Activated naive CD8-positive, alpha-beta T cell treated with anti-CD3 and anti-CD28 coated beads for 36 hours (primary cell): ENCODE results near the gene SPAG16. TPM values are rescaled to one million over a fixed set of nuclear protein-coding genes. Genes with fewer than 3 reads are reported as not detected.

Source experiments
- DNase-seq: peaks from one replicate; pipeline ENCODE4 v3.0.0; 2021
- H3K27ac Mint-ChIP-seq: one replicate; pipeline ENCODE4 v1.8.0; 2022; ENCODE audit warnings: mild to moderate bottlenecking, moderate library complexity, mixed read lengths
- H3K27me3 Mint-ChIP-seq: one replicate; pipeline ENCODE4 v1.8.0; 2022; ENCODE audit warnings: mild to moderate bottlenecking, mixed read lengths
- H3K36me3 Mint-ChIP-seq: one replicate; pipeline ENCODE4 v1.8.0; 2021; ENCODE audit warnings: mild to moderate bottlenecking, mixed read lengths
- H3K4me1 Mint-ChIP-seq: one replicate; pipeline ENCODE4 v1.8.0; 2021; ENCODE audit warnings: mixed read lengths
- H3K4me3 Mint-ChIP-seq: one replicate; pipeline ENCODE4 v1.8.0; 2022; ENCODE audit warnings: mild to moderate bottlenecking, moderate library complexity, mixed read lengths
- H3K9me3 Mint-ChIP-seq: one replicate; pipeline ENCODE4 v1.8.0; 2022; ENCODE audit warnings: mixed read lengths
- total RNA-seq, 2 experiments: library from RNA; stranded (reverse); gene quantifications; one replicate each; pipeline ENCODE4 v1.2.3, GENCODE V29; 2021

Gene SPAG16
- 10 to 100 TPM in 1 of 2 experiments, 1 to 10 TPM in 1; 9.9 to 11.6 TPM for total RNA-seq

- Mint-ChIP-seq H3K27me3 (no peaks in the 10 kb centered on the region), H3K4me3 (peak within 1 kb of the TSS; percentile 93), H3K36me3 (no peaks in the 10 kb centered on the region), H3K9me3 (no peaks in the 10 kb centered on the region), H3K27ac (peak within 1 kb of the TSS; percentile 86), H3K4me1 (peaks cover 25% of the 10 kb centered on the region)
- DNase-seq = peak; percentile 97
Measured at GRCh38 chr2:213284105-213285090, at the start of gene SPAG16. Gene SPAG16, plus strand, starts transcription at chr2:213284464.

GRCh38 chr2:213234641-213235040, 49.6 kb upstream of the SPAG16 start:
- Mint-ChIP-seq H3K27me3 (peaks cover 30% of the 10 kb centered on the region), H3K4me3 (no peak overlapping the region), H3K36me3 (no peaks in the 10 kb centered on the region), H3K9me3 (no peaks in the 10 kb centered on the region), H3K4me1 (peaks cover 36% of the 10 kb centered on the region), H3K27ac (peak overlapping the region; percentile 17)
- no peak for DNase-seq

- H3K4me1 Mint-ChIP-seq = peaks cover 36% of the 10 kb centered on the region
- peaks cover 30% of the 10 kb centered on the region for H3K27me3 Mint-ChIP-seq
- no peak for DNase-seq
- H3K27ac Mint-ChIP-seq = no peak overlapping the region
- no peaks in the 10 kb centered on the region for H3K36me3 Mint-ChIP-seq
- no peaks in the 10 kb centered on the region for H3K9me3 Mint-ChIP-seq
- H3K4me3 Mint-ChIP-seq = no peak overlapping the region
Measured at GRCh38 chr2:213235741-213236140, 48.5 kb upstream of the SPAG16 start.

GRCh38 chr2:213237251-213237650, 47.0 kb upstream of the SPAG16 start:
- no peak overlapping the region for H3K4me3 Mint-ChIP-seq
- DNase-seq = no peak
- peak overlapping the region; percentile 16 for H3K27ac Mint-ChIP-seq
- H3K4me1 Mint-ChIP-seq = peaks cover 39% of the 10 kb centered on the region
- H3K27me3 Mint-ChIP-seq = peaks cover 30% of the 10 kb centered on the region
- H3K36me3 Mint-ChIP-seq = no peaks in the 10 kb centered on the region
- H3K9me3 Mint-ChIP-seq = no peaks in the 10 kb centered on the region

GRCh38 chr2:213237787-213238186, 46.5 kb upstream of the SPAG16 start:
- Mint-ChIP-seq H3K27ac (peak overlapping the region; percentile 77), H3K27me3 (peaks cover 29% of the 10 kb centered on the region), H3K4me1 (peaks cover 38% of the 10 kb centered on the region), H3K9me3 (no peaks in the 10 kb centered on the region), H3K36me3 (no peaks in the 10 kb centered on the region), H3K4me3 (peak overlapping the region; percentile 63)
- DNase-seq = no peak

- Mint-ChIP-seq H3K9me3 (no peaks in the 10 kb centered on the region), H3K27ac (peak overlapping the region; percentile 82), H3K36me3 (no peaks in the 10 kb centered on the region), H3K4me3 (peak overlapping the region; percentile 72), H3K4me1 (peaks cover 34% of the 10 kb centered on the region), H3K27me3 (peaks cover 30% of the 10 kb centered on the region)
- DNase-seq = no peak
Measured at GRCh38 chr2:213238753-213239495, 45.3 kb upstream of the SPAG16 start.

GRCh38 chr2:213241817-213242216, 42.4 kb upstream of the SPAG16 start:
- peaks cover 26% of the 10 kb centered on the region for H3K4me1 Mint-ChIP-seq
- DNase-seq = no peak
- H3K27me3 Mint-ChIP-seq = peaks cover 23% of the 10 kb centered on the region
- H3K9me3 Mint-ChIP-seq = no peaks in the 10 kb centered on the region
- peak overlapping the region; percentile 36 for H3K27ac Mint-ChIP-seq
- no peak overlapping the region for H3K4me3 Mint-ChIP-seq
- no peaks in the 10 kb centered on the region for H3K36me3 Mint-ChIP-seq

DNA sequence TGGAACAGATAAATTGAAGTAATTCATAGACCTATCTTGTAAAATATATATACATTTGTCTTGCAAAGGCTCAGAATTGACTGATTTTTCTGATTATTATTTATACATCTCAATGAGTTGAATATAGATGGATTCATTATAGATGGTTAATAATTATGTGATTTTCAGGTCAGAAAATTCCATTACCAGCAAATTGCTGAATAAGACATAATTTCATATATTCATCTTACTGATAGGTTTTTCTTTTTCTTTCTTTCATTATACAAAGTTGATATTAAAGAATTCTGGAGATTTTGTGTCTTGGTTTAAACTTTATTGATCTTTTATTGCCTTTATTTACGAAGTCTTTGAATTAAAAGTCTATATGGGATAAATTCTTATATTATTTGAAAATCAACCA, 41.6 kb upstream of the SPAG16 start:
- H3K4me1 Mint-ChIP-seq = peaks cover 24% of the 10 kb centered on the region
- no peak overlapping the region for H3K4me3 Mint-ChIP-seq
- peaks cover 19% of the 10 kb centered on the region for H3K27me3 Mint-ChIP-seq
- H3K27ac Mint-ChIP-seq = no peak overlapping the region
- no peaks in the 10 kb centered on the region for H3K36me3 Mint-ChIP-seq
- DNase-seq = no peak
- H3K9me3 Mint-ChIP-seq = no peaks in the 10 kb centered on the region

GRCh38 chr2:213243189-213244044, 40.8 kb upstream of the SPAG16 start:
- peaks cover 15% of the 10 kb centered on the region for H3K27me3 Mint-ChIP-seq
- H3K36me3 Mint-ChIP-seq = no peaks in the 10 kb centered on the region
- peaks cover 24% of the 10 kb centered on the region for H3K4me1 Mint-ChIP-seq
- peak overlapping the region; percentile 45 for H3K27ac Mint-ChIP-seq
- no peak for DNase-seq
- H3K4me3 Mint-ChIP-seq = peak overlapping the region; percentile 72
- no peaks in the 10 kb centered on the region for H3K9me3 Mint-ChIP-seq

GRCh38 chr2:213246497-213247281, 37.6 kb upstream of the SPAG16 start:
- no peaks in the 10 kb centered on the region for H3K36me3 Mint-ChIP-seq
- no peak overlapping the region for H3K4me3 Mint-ChIP-seq
- DNase-seq = peak; percentile 47
- H3K27me3 Mint-ChIP-seq = peaks cover 4% of the 10 kb centered on the region
- H3K27ac Mint-ChIP-seq = no peak overlapping the region
- peaks cover 12% of the 10 kb centered on the region for H3K4me1 Mint-ChIP-seq
- no peaks in the 10 kb centered on the region for H3K9me3 Mint-ChIP-seq

DNA sequence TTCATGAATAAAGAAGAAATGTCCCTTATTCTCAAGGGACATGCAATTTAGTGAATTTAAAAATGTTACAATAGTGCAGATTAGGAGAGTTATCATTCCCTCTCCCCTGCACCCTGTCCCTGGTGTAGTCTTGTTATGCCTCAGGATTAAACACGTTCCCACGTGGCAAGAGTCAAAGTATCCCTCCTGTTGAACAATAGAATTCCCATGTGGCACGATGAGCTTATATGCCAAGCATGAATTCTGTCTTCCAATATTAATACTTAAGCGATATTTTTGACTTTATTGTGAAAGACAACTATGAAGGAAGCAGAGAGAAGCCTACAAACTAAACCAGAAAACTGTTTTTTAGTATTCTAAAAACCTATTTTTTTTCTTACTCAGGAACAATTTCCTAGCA, 36.7 kb upstream of the SPAG16 start:
- no peak for DNase-seq
- H3K27ac Mint-ChIP-seq = no peak overlapping the region
- no peaks in the 10 kb centered on the region for H3K9me3 Mint-ChIP-seq
- H3K27me3 Mint-ChIP-seq = peaks cover 7% of the 10 kb centered on the region
- H3K4me1 Mint-ChIP-seq = peaks cover 12% of the 10 kb centered on the region
- no peaks in the 10 kb centered on the region for H3K36me3 Mint-ChIP-seq
- no peak overlapping the region for H3K4me3 Mint-ChIP-seq

DNA sequence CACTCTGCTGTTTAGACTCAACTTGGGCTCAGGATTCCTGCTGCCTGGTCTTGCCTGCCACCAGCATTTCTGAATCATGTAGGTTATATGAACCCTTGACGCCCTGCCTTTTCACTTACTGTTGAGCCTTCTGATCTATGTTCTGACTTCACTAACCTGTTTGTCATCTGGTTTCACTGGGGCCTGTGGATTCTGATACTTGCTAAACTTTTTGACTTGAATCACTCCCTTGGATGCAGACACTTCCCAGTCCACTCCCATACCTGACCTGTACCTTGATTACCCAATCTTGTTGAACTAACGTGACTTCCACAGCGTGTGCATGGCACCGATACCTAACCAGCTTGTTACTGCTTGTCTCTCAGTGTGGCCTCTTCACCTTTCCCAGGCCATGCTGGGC, 35.6 kb upstream of the SPAG16 start:
- H3K27me3 Mint-ChIP-seq = peaks cover 3% of the 10 kb centered on the region
- H3K4me3 Mint-ChIP-seq = no peak overlapping the region
- no peak overlapping the region for H3K27ac Mint-ChIP-seq
- no peaks in the 10 kb centered on the region for H3K36me3 Mint-ChIP-seq
- H3K4me1 Mint-ChIP-seq = peaks cover 6% of the 10 kb centered on the region
- DNase-seq = no peak
- no peaks in the 10 kb centered on the region for H3K9me3 Mint-ChIP-seq

DNA sequence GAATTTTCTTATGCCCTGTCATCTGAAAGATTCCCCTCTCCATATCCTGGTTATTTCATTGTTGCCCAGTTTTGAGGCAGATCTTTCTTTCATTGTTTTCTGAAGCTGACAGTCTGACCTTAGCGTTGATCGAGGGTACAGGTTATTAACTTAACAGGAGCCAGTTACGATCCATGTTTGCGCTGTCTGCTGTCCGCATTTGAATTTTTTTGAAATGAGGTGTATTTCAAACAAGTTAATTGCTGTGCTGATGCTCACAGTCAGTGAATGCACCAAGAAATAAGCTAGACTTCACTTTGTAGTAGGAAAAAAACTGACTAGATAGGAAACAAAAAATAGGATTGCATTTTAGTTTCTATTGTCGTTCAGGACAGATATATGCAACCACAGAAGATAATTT, 34.8 kb upstream of the SPAG16 start:
- Mint-ChIP-seq H3K9me3 (no peaks in the 10 kb centered on the region), H3K36me3 (no peaks in the 10 kb centered on the region), H3K4me3 (no peak overlapping the region), H3K4me1 (peaks cover 5% of the 10 kb centered on the region), H3K27me3 (peaks cover 3% of the 10 kb centered on the region), H3K27ac (no peak overlapping the region)
- DNase-seq = no peak

DNA sequence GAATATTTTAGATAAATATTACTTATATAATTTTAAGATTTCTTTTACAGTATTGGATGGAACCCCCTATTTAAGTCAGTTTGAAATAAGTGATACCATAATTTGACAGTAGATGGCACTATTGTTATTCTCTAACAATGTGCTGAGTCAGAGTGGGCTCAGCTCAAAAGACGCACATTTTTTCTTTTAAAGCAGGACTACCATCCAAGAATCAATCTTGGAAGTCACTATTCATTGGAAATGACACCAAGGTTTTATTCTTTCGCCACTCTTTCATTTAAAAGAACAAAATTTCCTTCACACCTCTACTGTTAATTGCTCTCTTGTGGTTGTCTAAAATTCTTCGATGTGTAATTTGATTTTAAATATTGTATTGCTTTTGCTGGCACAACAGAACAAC, 32.6 kb upstream of the SPAG16 start:
- peaks cover 7% of the 10 kb centered on the region for H3K27me3 Mint-ChIP-seq
- no peaks in the 10 kb centered on the region for H3K9me3 Mint-ChIP-seq
- H3K4me1 Mint-ChIP-seq = peaks cover 3% of the 10 kb centered on the region
- DNase-seq = no peak
- H3K4me3 Mint-ChIP-seq = no peak overlapping the region
- no peaks in the 10 kb centered on the region for H3K36me3 Mint-ChIP-seq
- H3K27ac Mint-ChIP-seq = no peak overlapping the region
